Smooth muscle cell (in vitro differentiated cells): ENCODE results near the gene SCN1A. TPM values are rescaled to one million over a fixed set of nuclear protein-coding genes. Genes with fewer than 3 reads are reported as not detected.
A peak's percentile ranks its signal among the peaks of the same experiment; 100 is the strongest.

Experiments used
- DNase-seq: peaks from one replicate; lab custom pipeline; 2025; ENCODE audit not compliant: unreplicated experiment; lab: John Stamatoyannopoulos, UW
- H2AFZ ChIP-seq: fragments of 200-600 bp; sonication (generic); 2 replicates; pipeline ENCODE4 v1.6.0; 2016; ENCODE audit warnings: antibody characterized with exemption, low read depth, mild to moderate bottlenecking
- H3F3A ChIP-seq: fragments of 200-600 bp; sonication (generic); 2 replicates; pipeline ENCODE4 v1.6.0; 2017; ENCODE audit warnings: antibody characterized with exemption, low read depth
- H3K27ac ChIP-seq: fragments of 200-600 bp; sonication (generic); 2 replicates; pipeline ENCODE4 v1.5.1; 2016; ENCODE audit warnings: low read depth, mild to moderate bottlenecking
- H3K27me3 ChIP-seq: fragments of 200-600 bp; sonication (generic); 2 replicates; pipeline ENCODE4 v1.6.1; 2016; ENCODE audit warnings: low read depth, mild to moderate bottlenecking
- H3K36me3 ChIP-seq: fragments of 200-600 bp; sonication (generic); 2 replicates; pipeline ENCODE4 v1.5.1; 2016; ENCODE audit warnings: low read depth
- H3K4me1 ChIP-seq: fragments of 200-600 bp; sonication (generic); 2 replicates; pipeline ENCODE4 v1.5.1; 2016; ENCODE audit warnings: low read depth
- H3K4me2 ChIP-seq: fragments of 200-600 bp; sonication (generic); 2 replicates; pipeline ENCODE4 v1.6.0; 2016; ENCODE audit warnings: mild to moderate bottlenecking
- H3K4me3 ChIP-seq: fragments of 200-600 bp; sonication (generic); 2 replicates; pipeline ENCODE4 v1.5.1; 2016; ENCODE audit warnings: mild to moderate bottlenecking
- H3K79me2 ChIP-seq: fragments of 200-600 bp; sonication (generic); 2 replicates; pipeline ENCODE4 v1.6.0; 2016; ENCODE audit warnings: low read depth, mild to moderate bottlenecking
- H3K9ac ChIP-seq: fragments of 200-600 bp; sonication (generic); 2 replicates; pipeline ENCODE4 v1.6.0; 2016; ENCODE audit warnings: low read depth
- H3K9me3 ChIP-seq: fragments of 200-600 bp; sonication (generic); replicated peaks from 2 replicates; pipeline ENCODE4 v1.5.1; 2016; ENCODE audit warnings: low read depth
- H4K20me1 ChIP-seq: fragments of 200-600 bp; sonication (generic); 2 replicates; pipeline ENCODE4 v1.6.0; 2016; ENCODE audit warnings: low read depth
- WGBS: methylation state at CpG from one replicate; pipeline ENCODE4 v1.1.7; 2016; ENCODE audit warnings: low lambda C conversion rate; 5-methylcytosine and 5-hydroxymethylcytosine counted together
- polyA plus RNA-seq: library from polyadenylated mRNA; unstranded; fragments of >200 nt; fragmentation: Nextera tagmentation; extraction: Ambion mirVana; gene quantifications from 2 replicates; pipeline ENCODE4 v1.2.1, GENCODE V29; 2016
- total RNA-seq: library from RNA; depleted of rRNA; stranded (reverse); fragments of >200 nt; gene quantifications from 2 replicates; pipeline ENCODE4 v1.2.3, GENCODE V29; 2014
- TF ChIP-seq, protein P1 (sequence below): fragments of 200-600 bp; sonication (generic); IDR thresholded peaks from 2 replicates; pipeline ENCODE4 v1.5.1; 2017; ENCODE audit warnings: borderline replicate concordance, mild to moderate bottlenecking, antibody characterized with exemption; ENCODE audit not compliant: insufficient read depth, poor library complexity, severe bottlenecking

SCN1A gene
- total and polyA plus RNA-seq, 2 experiments from 2014 or later: not detected

- H3K4me3 ChIP-seq: no peak overlapping the region
- 91% methylated on average over 1 of the region's 1 CpG for WGBS
- H3K9ac ChIP-seq: no peak overlapping the region
- no peak overlapping the region for H3K27ac ChIP-seq
- H3K9me3 ChIP-seq: no peaks in the 10 kb centered on the region
- DNase-seq: no peak
- no peaks in the 10 kb centered on the region for H3K4me1 ChIP-seq
- H4K20me1 ChIP-seq: no peaks in the 10 kb centered on the region
- no peak overlapping the region for H3K4me2 ChIP-seq
- no peaks in the 10 kb centered on the region for H3K79me2 ChIP-seq
- H3F3A ChIP-seq: no peaks in the 10 kb centered on the region
- H3K27me3 ChIP-seq: peaks cover 17% of the 10 kb centered on the region
- no peak overlapping the region for H2AFZ ChIP-seq
- H3K36me3 ChIP-seq: no peaks in the 10 kb centered on the region
- TF ChIP-seq, protein P1, sequence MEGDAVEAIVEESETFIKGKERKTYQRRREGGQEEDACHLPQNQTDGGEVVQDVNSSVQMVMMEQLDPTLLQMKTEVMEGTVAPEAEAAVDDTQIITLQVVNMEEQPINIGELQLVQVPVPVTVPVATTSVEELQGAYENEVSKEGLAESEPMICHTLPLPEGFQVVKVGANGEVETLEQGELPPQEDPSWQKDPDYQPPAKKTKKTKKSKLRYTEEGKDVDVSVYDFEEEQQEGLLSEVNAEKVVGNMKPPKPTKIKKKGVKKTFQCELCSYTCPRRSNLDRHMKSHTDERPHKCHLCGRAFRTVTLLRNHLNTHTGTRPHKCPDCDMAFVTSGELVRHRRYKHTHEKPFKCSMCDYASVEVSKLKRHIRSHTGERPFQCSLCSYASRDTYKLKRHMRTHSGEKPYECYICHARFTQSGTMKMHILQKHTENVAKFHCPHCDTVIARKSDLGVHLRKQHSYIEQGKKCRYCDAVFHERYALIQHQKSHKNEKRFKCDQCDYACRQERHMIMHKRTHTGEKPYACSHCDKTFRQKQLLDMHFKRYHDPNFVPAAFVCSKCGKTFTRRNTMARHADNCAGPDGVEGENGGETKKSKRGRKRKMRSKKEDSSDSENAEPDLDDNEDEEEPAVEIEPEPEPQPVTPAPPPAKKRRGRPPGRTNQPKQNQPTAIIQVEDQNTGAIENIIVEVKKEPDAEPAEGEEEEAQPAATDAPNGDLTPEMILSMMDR: no peak
Observed at GRCh38 chr2:166068981-166069380, 58.8 kb downstream of the SCN1A start.

DNA sequence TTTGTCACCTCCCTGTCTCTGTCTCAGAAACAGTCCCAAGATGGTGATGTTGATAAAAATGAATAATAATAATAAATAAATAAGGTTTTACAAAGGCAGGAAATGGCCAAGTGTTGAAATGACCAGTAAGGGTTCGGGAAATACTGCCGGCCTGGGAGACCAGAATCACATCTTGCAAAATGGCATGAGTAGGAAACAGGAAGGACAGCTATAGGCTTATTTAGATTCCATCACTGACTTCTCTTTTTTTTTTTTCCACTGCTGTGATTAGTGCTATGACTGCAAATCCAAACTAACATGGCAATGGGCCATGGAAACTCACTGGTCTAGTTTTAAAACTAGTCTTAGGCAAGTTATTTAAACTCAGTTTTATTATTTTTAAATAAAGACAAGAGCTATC is 60.6 kb downstream of the SCN1A start:
- no peak overlapping the region for H3K4me2 ChIP-seq
- no peak overlapping the region for H2AFZ ChIP-seq
- no peaks in the 10 kb centered on the region for H3K9me3 ChIP-seq
- no peaks in the 10 kb centered on the region for H4K20me1 ChIP-seq
- peaks cover 32% of the 10 kb centered on the region for H3K27me3 ChIP-seq
- no peaks in the 10 kb centered on the region for H3K79me2 ChIP-seq
- no peaks in the 10 kb centered on the region for H3K36me3 ChIP-seq
- TF ChIP-seq, protein P1: no peak
- no peak overlapping the region for H3K27ac ChIP-seq
- no peaks in the 10 kb centered on the region for H3F3A ChIP-seq
- WGBS: 94% methylated on average over 2 of the region's 2 CpGs
- no peak for DNase-seq
- no peak overlapping the region for H3K9ac ChIP-seq
- no peak overlapping the region for H3K4me3 ChIP-seq
- H3K4me1 ChIP-seq: no peaks in the 10 kb centered on the region

DNA sequence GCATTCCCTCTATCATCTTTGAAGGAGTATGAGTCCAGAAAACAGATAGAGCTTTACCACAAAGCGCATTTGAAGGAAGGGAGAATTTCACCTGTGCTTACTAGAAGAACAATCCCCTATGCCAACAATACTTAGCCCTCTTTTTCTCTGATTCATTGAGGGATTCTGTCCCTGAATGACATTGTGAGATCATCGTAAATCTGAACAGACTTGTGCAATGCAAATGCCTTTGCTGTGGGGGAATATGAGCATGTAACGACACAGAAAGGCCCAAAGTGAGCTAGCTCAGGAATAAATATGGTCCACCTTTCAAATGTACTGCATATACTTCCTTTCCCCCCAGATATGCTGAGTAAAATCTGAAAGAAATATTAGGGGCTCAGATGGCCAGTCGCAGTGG is 67.6 kb downstream of the SCN1A start:
- Histone ChIP-seq H3K4me1 (no peaks in the 10 kb centered on the region), H3K4me3 (no peak overlapping the region), H3K79me2 (no peaks in the 10 kb centered on the region), H4K20me1 (no peaks in the 10 kb centered on the region), H3K9ac (no peak overlapping the region), H3K4me2 (no peak overlapping the region), H3K36me3 (no peaks in the 10 kb centered on the region), H2AFZ (no peak overlapping the region), H3K27me3 (peaks cover 25% of the 10 kb centered on the region), H3F3A (no peaks in the 10 kb centered on the region), H3K27ac (no peak overlapping the region), H3K9me3 (no peaks in the 10 kb centered on the region)
- WGBS: 83% methylated on average over 4 of the region's 4 CpGs
- DNase-seq: no peak
- TF ChIP-seq, protein P1: no peak

GRCh38 chr2:166057370-166058164 is 70.3 kb downstream of the SCN1A start:
- Histone ChIP-seq H2AFZ (no peak overlapping the region), H3K27me3 (peaks cover 5% of the 10 kb centered on the region), H3K36me3 (no peaks in the 10 kb centered on the region), H3K4me1 (no peaks in the 10 kb centered on the region), H3K79me2 (no peaks in the 10 kb centered on the region), H4K20me1 (no peaks in the 10 kb centered on the region), H3K4me3 (no peak overlapping the region), H3F3A (no peaks in the 10 kb centered on the region), H3K9ac (no peak overlapping the region), H3K27ac (no peak overlapping the region), H3K9me3 (no peaks in the 10 kb centered on the region), H3K4me2 (no peak overlapping the region)
- DNase-seq: no peak
- TF ChIP-seq, protein P1: peak; percentile 59
- WGBS: 31% methylated on average over 4 of the region's 4 CpGs
